ENCODE measurements around the gene SLC2A9.

Gene SLC2A9

DNA sequence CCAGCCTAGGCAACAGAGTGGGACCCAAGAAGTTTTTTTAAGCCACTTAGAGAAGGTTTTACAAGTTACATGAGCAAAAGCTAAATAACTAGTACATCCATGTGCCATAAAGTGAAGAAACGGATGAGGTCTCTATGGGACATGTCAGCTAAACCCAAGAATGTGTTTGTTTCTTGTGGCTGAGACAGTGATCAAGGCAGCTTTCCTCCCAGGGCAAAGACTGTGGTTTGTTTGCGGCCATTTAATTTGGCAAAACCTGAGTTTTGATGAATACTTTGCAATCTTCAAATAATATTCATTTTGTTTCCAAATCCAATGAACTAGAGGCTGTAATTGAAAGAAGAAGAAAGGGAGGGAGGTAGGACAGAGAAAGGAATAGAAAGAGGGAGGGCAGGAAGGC is 44.9 kb upstream of the SLC2A9 start:
- Histone ChIP-seq H3K36me3 (replicated peaks; ENCODE audit: low read depth, low read length) (peaks cover 7% of the 10 kb centered on the region), H3K4me3 (ENCODE audit: low read length) (no peak overlapping the region)

DNA sequence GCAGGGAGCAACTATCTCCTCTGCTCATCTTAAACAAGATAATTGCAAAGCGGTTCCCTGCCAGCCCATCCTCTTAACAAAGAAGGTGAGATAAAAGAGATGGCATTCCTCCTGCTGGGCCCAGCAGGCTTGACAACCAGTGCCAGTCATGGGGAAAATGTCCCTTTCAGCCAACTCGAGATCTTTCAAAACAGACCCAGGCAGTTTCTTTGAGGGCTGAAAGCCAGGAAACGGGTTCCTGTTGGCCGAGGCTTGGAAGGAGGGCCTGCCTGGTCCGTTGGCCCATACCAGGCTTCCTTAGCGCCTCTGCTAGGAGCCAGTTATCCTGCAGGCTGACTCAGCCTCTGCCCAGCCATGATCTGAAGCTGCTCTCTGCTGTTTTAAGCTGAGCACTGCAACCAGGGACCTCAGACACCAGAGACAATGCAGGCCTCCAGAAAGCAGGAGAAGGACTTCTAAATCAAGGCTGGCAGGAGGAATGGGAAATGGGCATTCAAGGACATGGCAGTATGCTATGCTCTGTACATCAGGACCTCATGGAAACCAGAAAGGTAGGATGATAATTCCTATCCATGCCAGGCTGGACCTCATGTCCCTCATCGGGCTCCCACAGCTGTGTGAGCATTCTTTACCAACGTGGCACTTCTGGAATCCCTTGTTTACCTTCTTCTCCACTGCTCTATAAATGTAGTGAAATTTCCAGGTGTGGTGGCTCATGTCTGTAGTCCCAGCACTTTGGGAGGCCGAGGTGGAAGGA is 42.4 kb upstream of the SLC2A9 start:
- no peaks in the 10 kb centered on the region for H3K4me1 ChIP-seq (ENCODE audit: low read length)
- no peaks in the 10 kb centered on the region for H4K20me1 ChIP-seq (ENCODE audit: insufficient read depth, low read length)
- no peak overlapping the region for H3K4me2 ChIP-seq (ENCODE audit: low read length)
- H3K27me3 ChIP-seq (ENCODE audit: low read depth, low read length) = no peaks in the 10 kb centered on the region
- peaks cover 4% of the 10 kb centered on the region for H3K36me3 ChIP-seq (replicated peaks; ENCODE audit: low read depth, low read length)
- no peak overlapping the region for H2AFZ ChIP-seq (ENCODE audit: low read depth, low read length)
- H3K9ac ChIP-seq (ENCODE audit: low read length) = no peak overlapping the region
- no peaks in the 10 kb centered on the region for H3K9me3 ChIP-seq (ENCODE audit: insufficient read depth, low read length)
- H3K4me3 ChIP-seq (ENCODE audit: low read length) = no peak overlapping the region
- TF ChIP-seq EZH2phosphoT487 (IDR thresholded peaks at IDR 0.05; ENCODE audit: low read depth) = no peak
- TF ChIP-seq, protein P1, sequence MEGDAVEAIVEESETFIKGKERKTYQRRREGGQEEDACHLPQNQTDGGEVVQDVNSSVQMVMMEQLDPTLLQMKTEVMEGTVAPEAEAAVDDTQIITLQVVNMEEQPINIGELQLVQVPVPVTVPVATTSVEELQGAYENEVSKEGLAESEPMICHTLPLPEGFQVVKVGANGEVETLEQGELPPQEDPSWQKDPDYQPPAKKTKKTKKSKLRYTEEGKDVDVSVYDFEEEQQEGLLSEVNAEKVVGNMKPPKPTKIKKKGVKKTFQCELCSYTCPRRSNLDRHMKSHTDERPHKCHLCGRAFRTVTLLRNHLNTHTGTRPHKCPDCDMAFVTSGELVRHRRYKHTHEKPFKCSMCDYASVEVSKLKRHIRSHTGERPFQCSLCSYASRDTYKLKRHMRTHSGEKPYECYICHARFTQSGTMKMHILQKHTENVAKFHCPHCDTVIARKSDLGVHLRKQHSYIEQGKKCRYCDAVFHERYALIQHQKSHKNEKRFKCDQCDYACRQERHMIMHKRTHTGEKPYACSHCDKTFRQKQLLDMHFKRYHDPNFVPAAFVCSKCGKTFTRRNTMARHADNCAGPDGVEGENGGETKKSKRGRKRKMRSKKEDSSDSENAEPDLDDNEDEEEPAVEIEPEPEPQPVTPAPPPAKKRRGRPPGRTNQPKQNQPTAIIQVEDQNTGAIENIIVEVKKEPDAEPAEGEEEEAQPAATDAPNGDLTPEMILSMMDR (IDR thresholded peaks at IDR 0.05; ENCODE audit: low read depth, low read length) = peak; percentile 30; the same call in 1 of the 2 replicates
- no peaks in the 10 kb centered on the region for H3K79me2 ChIP-seq (ENCODE audit: low read length)
- H3K27ac ChIP-seq (ENCODE audit: low read length) = no peak overlapping the region

More for the DNA sequence above, 44.9 kb upstream of the SLC2A9 start:
- H2AFZ ChIP-seq (ENCODE audit: low read depth, low read length) = no peak overlapping the region
- H3K9me3 ChIP-seq (ENCODE audit: insufficient read depth, low read length) = no peaks in the 10 kb centered on the region
- no peak overlapping the region for H3K27ac ChIP-seq (ENCODE audit: low read length)
- no peaks in the 10 kb centered on the region for H3K27me3 ChIP-seq (ENCODE audit: low read depth, low read length)
- TF ChIP-seq, protein P1 (IDR thresholded peaks at IDR 0.05; ENCODE audit: low read depth, low read length) = no peak
- no peak for TF ChIP-seq EZH2phosphoT487 (IDR thresholded peaks at IDR 0.05; ENCODE audit: low read depth)
- no peaks in the 10 kb centered on the region for H3K79me2 ChIP-seq (ENCODE audit: low read length)
- H3K4me1 ChIP-seq (ENCODE audit: low read length) = no peaks in the 10 kb centered on the region
- H3K9ac ChIP-seq (ENCODE audit: low read length) = no peak overlapping the region
- H4K20me1 ChIP-seq (ENCODE audit: insufficient read depth, low read length) = no peaks in the 10 kb centered on the region
- H3K4me2 ChIP-seq (ENCODE audit: low read length) = no peak overlapping the region

DNA sequence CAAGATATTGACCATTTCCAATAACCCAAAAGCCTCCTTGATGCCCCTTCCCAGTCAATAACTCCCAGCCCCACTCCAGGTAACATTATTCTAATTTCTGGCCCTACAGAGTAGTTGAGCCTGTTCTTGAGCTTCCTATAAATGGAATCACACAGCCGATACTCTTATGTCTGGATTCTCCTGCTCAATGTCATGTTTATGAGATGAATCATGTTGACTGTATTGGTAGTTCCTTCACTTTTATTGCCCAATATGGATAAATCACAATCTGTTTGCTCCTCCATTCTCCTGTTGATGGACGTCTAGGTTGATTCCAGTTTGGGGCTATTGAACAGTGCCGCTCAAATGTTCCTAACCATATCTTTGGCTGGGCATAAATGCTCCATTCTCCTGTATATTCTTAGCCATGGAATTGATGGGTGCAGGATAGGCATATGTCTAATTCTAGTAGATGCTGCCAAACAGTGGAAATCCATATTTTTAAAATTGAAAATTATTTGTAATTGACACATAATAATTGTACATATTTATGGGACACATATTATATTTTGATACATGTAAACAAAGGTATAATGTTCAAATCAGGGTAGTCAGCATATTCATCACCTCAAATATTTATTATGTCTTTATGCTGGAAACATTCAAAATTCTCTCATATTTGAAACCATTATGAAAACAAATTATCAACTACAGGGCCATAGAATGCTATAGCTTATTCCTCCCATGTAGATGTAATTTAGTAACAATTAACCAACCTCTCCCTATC is 40.5 kb upstream of the SLC2A9 start:
- TF ChIP-seq, protein P1 (IDR thresholded peaks at IDR 0.05; ENCODE audit: low read depth, low read length) = no peak
- TF ChIP-seq EZH2phosphoT487 (IDR thresholded peaks at IDR 0.05; ENCODE audit: low read depth) = no peak
- Histone ChIP-seq H3K36me3 (replicated peaks; ENCODE audit: low read depth, low read length) (no peaks in the 10 kb centered on the region), H3K4me1 (ENCODE audit: low read length) (no peaks in the 10 kb centered on the region), H3K9ac (ENCODE audit: low read length) (no peak overlapping the region), H3K79me2 (ENCODE audit: low read length) (no peaks in the 10 kb centered on the region), H3K27ac (ENCODE audit: low read length) (no peak overlapping the region), H3K4me3 (ENCODE audit: low read length) (no peak overlapping the region), H3K27me3 (ENCODE audit: low read depth, low read length) (no peaks in the 10 kb centered on the region), H3K9me3 (ENCODE audit: insufficient read depth, low read length) (no peaks in the 10 kb centered on the region), H2AFZ (ENCODE audit: low read depth, low read length) (no peak overlapping the region), H3K4me2 (ENCODE audit: low read length) (no peak overlapping the region), H4K20me1 (ENCODE audit: insufficient read depth, low read length) (no peaks in the 10 kb centered on the region)

DNA sequence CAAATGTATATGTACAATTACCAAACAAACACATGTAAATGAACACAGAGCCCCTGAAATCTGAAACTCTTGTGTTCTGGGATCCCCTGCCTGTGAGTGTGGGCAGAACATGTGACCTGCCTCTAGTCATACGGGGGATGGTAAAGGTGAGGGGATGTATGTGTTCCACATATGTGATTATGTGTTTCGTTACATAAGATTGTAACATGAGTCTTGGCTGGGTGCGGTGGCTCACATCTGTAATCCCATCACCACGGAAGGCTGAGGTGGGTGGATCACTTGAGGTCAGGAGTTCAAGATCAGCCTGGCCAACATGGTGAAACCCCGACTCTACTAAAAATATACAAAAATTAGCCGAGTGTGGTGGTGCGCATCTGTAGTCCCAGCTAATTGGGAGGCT is 37.1 kb upstream of the SLC2A9 start:
- no peaks in the 10 kb centered on the region for H3K4me1 ChIP-seq (ENCODE audit: low read length)
- no peak overlapping the region for H2AFZ ChIP-seq (ENCODE audit: low read depth, low read length)
- TF ChIP-seq, protein P1 (IDR thresholded peaks at IDR 0.05; ENCODE audit: low read depth, low read length) = no peak
- TF ChIP-seq EZH2phosphoT487 (IDR thresholded peaks at IDR 0.05; ENCODE audit: low read depth) = no peak
- H3K79me2 ChIP-seq (ENCODE audit: low read length) = no peaks in the 10 kb centered on the region
- no peak overlapping the region for H3K4me3 ChIP-seq (ENCODE audit: low read length)
- H3K4me2 ChIP-seq (ENCODE audit: low read length) = no peak overlapping the region
- H3K9me3 ChIP-seq (ENCODE audit: insufficient read depth, low read length) = no peaks in the 10 kb centered on the region
- no peaks in the 10 kb centered on the region for H4K20me1 ChIP-seq (ENCODE audit: insufficient read depth, low read length)
- no peak overlapping the region for H3K9ac ChIP-seq (ENCODE audit: low read length)
- H3K27me3 ChIP-seq (ENCODE audit: low read depth, low read length) = no peaks in the 10 kb centered on the region
- H3K36me3 ChIP-seq (replicated peaks; ENCODE audit: low read depth, low read length) = no peaks in the 10 kb centered on the region
- no peak overlapping the region for H3K27ac ChIP-seq (ENCODE audit: low read length)

Data from OCI-LY3 (cell line).